ENCODE measurements around the gene FOXRED2. TPM values are rescaled to one million over a fixed set of nuclear protein-coding genes. Genes with fewer than 3 reads are reported as not detected.

FOXRED2 gene
- 10 to 100 TPM; 28.3 to 33.3 TPM for total RNA-seq
- 18.0 TPM for polyA plus RNA-seq (2013, experiment 1 of 2)
- 17.1 TPM for polyA plus RNA-seq (2013, experiment 2 of 2)
- long read RNA-seq, experiment 1, partial matches to known transcripts, result 0 of 2 reads
- long read RNA-seq, experiment 1, other reads (novel, unspliced or antisense), result 2 of 2 reads
- long read RNA-seq, experiment 2, full-length matches to known transcripts, result 9 of 26 reads
- long read RNA-seq, experiment 2, partial matches to known transcripts, result 9 of 26 reads
- long read RNA-seq, experiment 2, other reads (novel, unspliced or antisense), result 8 of 26 reads
- long read RNA-seq, experiment 3, full-length matches to known transcripts, result 9 of 25 reads
- long read RNA-seq, experiment 3, partial matches to known transcripts, result 8 of 25 reads
- long read RNA-seq, experiment 3, other reads (novel, unspliced or antisense), result 8 of 25 reads
- long read RNA-seq, experiment 4, result 0 reads

GRCh38 chr22:36506637-36507517 is at the start of gene FOXRED2:
FOXRED2 (minus strand) TSS chr22:36507040; CDS start chr22:36506422, 618 bp downstream.
- Histone ChIP-seq H3K9me3 (ENCODE audit: control insufficient read depth, low read length) (no peaks in the 10 kb centered on the region), H3K4me3 (ENCODE audit: low read length) (peak within 1 kb of the TSS; percentile 48), H3K36me3 (ENCODE audit: control insufficient read depth, insufficient read depth, low read length) (peaks cover 22% of the 10 kb centered on the region), H3K4me1 (ENCODE audit: control insufficient read depth, insufficient read depth, low read length) (peaks cover 5% of the 10 kb centered on the region), H3K9ac (ENCODE audit: extremely low read depth, low read length, poor library complexity, severe bottlenecking) (peak within 1 kb of the TSS; percentile 24), H3K27ac (ENCODE audit: low read depth, low read length) (no peak within 1 kb of the TSS), H3K27me3 (ENCODE audit: control insufficient read depth, insufficient read depth, low read length, poor library complexity, severe bottlenecking) (no peaks in the 10 kb centered on the region)
- WGBS, 2 experiments (ENCODE audit: insufficient coverage in 1 of 2, insufficient read length in 1 of 2), result 11 to 12% methylated on average over 16 to 75 of the region's 75 CpGs
- DNase-seq, result peak; percentile 95
- H3K4me3 Mint-ChIP-seq, result peak within 1 kb of the TSS; percentile 42
- H3K36me3 Mint-ChIP-seq (ENCODE audit: low read depth), result peaks cover 38% of the 10 kb centered on the region
- H3K9me3 Mint-ChIP-seq, result peaks cover 6% of the 10 kb centered on the region
- peak within 1 kb of the TSS; percentile 16 for H3K27ac Mint-ChIP-seq
- peaks cover 6% of the 10 kb centered on the region for H3K27me3 Mint-ChIP-seq (ENCODE audit: insufficient read depth)
- no peak for TF ChIP-seq CTCF (conservative IDR thresholded peaks at IDR 0.05)
- H3K4me1 Mint-ChIP-seq, result peaks cover 8% of the 10 kb centered on the region

- DNase-seq, result peak; percentile 81
- H3K27ac Mint-ChIP-seq, result no peak overlapping the region
- TF ChIP-seq CTCF (conservative IDR thresholded peaks at IDR 0.05), result no peak
- no peaks in the 10 kb centered on the region for H3K4me1 Mint-ChIP-seq
- Histone ChIP-seq H3K4me1 (ENCODE audit: control insufficient read depth, insufficient read depth, low read length) (no peaks in the 10 kb centered on the region), H3K4me3 (ENCODE audit: low read length) (no peak overlapping the region), H3K36me3 (ENCODE audit: control insufficient read depth, insufficient read depth, low read length) (no peaks in the 10 kb centered on the region), H3K9ac (ENCODE audit: extremely low read depth, low read length, poor library complexity, severe bottlenecking) (no peak overlapping the region), H3K27me3 (ENCODE audit: control insufficient read depth, insufficient read depth, low read length, poor library complexity, severe bottlenecking) (peaks cover 9% of the 10 kb centered on the region), H3K9me3 (ENCODE audit: control insufficient read depth, low read length) (no peaks in the 10 kb centered on the region), H3K27ac (ENCODE audit: low read depth, low read length) (no peak overlapping the region)
- no peaks in the 10 kb centered on the region for H3K36me3 Mint-ChIP-seq (ENCODE audit: low read depth)
- H3K27me3 Mint-ChIP-seq (ENCODE audit: insufficient read depth), result peaks cover 9% of the 10 kb centered on the region
- WGBS, 2 experiments (ENCODE audit: insufficient coverage in 1 of 2, insufficient read length in 1 of 2), result 50 to 74% methylated on average over 1 to 5 of the region's 5 CpGs
- no peak overlapping the region for H3K4me3 Mint-ChIP-seq
- H3K9me3 Mint-ChIP-seq, result no peaks in the 10 kb centered on the region
Measured at GRCh38 chr22:36554098-36554497, 47.3 kb upstream of the FOXRED2 start.

GRCh38 chr22:36552289-36552688 is 45.4 kb upstream of the FOXRED2 start:
- Histone ChIP-seq H3K4me1 (ENCODE audit: control insufficient read depth, insufficient read depth, low read length) (no peaks in the 10 kb centered on the region), H3K27ac (ENCODE audit: low read depth, low read length) (no peak overlapping the region), H3K4me3 (ENCODE audit: low read length) (no peak overlapping the region), H3K27me3 (ENCODE audit: control insufficient read depth, insufficient read depth, low read length, poor library complexity, severe bottlenecking) (peaks cover 9% of the 10 kb centered on the region), H3K9ac (ENCODE audit: extremely low read depth, low read length, poor library complexity, severe bottlenecking) (no peak overlapping the region), H3K9me3 (ENCODE audit: control insufficient read depth, low read length) (no peaks in the 10 kb centered on the region), H3K36me3 (ENCODE audit: control insufficient read depth, insufficient read depth, low read length) (no peaks in the 10 kb centered on the region)
- Mint-ChIP-seq H3K9me3 (no peaks in the 10 kb centered on the region), H3K4me3 (no peak overlapping the region), H3K27ac (no peak overlapping the region), H3K4me1 (no peaks in the 10 kb centered on the region), H3K27me3 (ENCODE audit: insufficient read depth) (peaks cover 9% of the 10 kb centered on the region), H3K36me3 (ENCODE audit: low read depth) (no peaks in the 10 kb centered on the region)
- peak; percentile 20 for DNase-seq
- no peak for TF ChIP-seq CTCF (conservative IDR thresholded peaks at IDR 0.05)
- WGBS, 2 experiments (ENCODE audit: insufficient coverage in 1 of 2, insufficient read length in 1 of 2), result 89 to 100% methylated on average over 1 of the region's 1 CpG
